Stimulated activated CD8-positive, alpha-beta memory T cell treated with anti-CD3 and anti-CD28 coated beads, Interleukin-12 subunit alpha, Interleukin-12 subunit beta, amount 100 ng/mL, for 1 hour (primary cell): Measurements from ENCODE around the gene PPP4R2.
A peak's percentile ranks its signal among the peaks of the same experiment; 100 is the strongest.

Source experiments
- DNase-seq: peaks from one replicate; pipeline ENCODE4 v3.0.0-alpha.2; 2020; ENCODE audit warnings: low read depth

Gene PPP4R2, protein sequence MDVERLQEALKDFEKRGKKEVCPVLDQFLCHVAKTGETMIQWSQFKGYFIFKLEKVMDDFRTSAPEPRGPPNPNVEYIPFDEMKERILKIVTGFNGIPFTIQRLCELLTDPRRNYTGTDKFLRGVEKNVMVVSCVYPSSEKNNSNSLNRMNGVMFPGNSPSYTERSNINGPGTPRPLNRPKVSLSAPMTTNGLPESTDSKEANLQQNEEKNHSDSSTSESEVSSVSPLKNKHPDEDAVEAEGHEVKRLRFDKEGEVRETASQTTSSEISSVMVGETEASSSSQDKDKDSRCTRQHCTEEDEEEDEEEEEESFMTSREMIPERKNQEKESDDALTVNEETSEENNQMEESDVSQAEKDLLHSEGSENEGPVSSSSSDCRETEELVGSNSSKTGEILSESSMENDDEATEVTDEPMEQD

DNA sequence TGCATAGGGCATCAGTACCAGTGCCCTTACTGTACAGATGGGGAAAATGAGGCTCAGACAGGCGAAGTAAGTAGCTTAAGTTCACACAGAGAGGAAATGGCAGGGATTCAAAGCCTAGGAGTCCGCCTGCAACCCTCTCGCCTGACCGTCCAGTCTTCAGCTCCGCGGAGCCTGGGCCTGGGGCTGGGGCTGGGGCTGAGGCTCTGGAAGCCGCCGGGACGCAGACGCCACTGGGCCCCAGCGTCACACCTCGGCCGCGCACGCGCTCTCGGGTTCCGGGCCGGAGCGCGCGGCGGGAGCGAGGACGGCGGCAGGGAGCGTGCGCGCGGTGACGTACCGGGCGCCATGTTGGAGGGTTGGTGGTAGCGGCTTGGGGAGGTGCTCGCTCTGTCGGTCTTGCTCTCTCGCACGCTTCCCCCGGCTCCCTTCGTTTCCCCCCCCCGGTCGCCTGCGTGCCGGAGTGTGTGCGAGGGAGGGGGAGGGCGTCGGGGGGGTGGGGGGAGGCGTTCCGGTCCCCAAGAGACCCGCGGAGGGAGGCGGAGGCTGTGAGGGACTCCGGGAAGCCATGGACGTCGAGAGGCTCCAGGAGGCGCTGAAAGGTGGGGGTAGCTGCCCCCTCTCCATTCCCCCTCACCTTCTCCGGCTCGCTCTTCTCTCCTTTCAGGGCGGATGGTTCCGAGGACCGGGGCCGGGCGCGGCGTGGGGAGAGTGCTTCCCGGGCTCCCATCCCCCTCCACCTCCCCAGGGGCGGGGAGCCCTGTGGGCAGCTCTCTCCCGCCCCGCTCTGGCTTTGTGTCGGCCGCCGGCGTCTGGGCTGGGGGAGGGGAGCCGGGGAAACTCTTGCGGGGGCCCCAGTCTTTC is at the start of gene PPP4R2:
Gene PPP4R2 (plus strand): TSS at position 339 of the 861 bp plus-strand sequence. CDS start 227 bp downstream, at position 566.
- DNase-seq = peak; percentile 80

DNA sequence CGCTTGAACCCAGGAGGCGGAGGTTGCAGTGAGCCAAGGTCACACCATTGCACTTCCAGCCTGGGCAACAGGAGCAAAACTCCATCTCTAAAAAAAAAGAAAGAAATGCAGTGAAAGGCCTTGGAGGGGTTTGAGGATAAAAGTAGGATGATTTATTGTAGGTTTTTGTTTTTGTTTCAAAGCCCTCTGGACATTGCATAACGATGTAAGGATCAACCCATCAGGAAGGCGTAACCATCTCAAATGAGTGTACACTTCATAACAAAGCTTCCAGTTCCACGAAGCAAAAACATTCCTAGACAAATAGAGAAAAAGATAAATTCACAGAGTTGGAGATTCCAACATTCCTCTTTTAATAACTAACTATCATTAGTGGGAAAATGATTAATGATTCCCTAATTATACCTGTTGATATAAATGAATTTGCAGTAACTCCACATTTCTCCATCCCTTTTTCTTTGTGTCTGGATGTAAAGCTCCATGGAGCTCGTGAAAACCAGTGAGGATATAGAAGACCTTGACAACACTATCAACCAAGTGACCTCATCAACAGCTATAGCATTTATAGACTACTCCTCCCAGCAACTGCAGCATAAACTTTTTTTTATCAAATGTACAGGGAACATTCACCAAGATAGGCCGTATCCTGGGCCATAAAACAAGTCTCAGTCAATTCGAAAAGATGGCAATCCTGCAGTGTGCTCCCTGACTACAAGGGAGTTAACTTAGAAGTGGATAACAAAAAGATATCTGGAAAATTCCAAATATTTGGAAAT is 48.7 kb upstream of the PPP4R2 start:
- no peak for DNase-seq

DNA sequence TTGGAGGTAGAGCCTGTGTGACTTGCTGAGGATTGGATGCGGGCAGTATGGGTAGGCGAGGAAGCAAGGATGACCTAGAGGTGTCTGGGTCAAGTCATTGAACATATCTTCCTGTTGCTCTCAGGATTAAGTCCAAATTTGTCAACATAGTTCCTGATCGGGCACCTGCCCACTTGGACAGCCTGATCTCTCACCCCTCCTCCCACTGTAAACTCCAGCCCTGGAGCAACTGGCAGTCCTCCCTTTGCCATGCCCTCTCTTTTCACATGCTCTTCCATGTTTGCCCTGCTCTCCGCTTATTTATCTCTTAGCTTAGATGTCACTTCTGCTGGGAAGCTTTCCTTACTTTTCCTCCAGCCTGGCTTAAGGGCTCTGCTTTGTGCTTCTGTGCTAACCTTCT is 47.6 kb upstream of the PPP4R2 start:
- no peak for DNase-seq

DNA sequence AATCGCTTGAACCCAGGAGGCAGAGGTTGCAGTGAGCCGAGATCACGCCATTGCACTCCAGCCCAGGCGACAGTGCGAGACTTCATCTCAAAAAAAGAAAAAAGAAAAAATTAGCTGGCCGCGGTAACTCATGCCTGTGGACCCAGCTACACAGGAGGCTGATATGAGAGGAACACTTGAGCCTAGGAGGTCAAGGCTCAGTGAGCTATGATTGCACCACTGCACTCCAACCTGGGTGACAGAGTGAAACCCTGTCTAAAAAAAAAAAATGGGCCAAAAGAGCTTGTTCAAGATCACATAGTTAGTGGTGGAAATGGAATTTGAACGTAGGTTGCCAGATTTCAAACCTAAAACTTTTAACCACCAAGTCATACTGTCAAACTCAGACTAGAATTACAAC is 46.2 kb upstream of the PPP4R2 start:
- DNase-seq = no peak

DNA sequence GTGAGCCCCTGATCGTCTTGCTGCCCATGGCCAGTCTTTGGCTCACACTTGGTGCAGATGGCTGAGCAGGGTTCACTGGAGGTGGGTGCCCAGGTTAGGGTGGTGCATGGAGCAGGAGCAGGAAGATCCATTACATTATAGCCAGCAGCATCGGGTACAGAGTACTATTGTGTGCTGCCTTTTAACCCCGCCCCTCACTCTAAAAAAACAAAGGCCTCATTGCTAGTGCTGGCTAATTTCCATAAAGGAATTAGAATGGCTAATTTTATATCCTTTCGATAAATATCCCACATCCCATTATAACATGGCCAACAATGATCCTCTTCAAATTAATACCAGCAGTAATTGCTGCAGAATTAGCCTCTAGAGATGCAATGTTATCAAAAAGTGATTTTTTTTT is 45.8 kb upstream of the PPP4R2 start:
- no peak for DNase-seq

DNA sequence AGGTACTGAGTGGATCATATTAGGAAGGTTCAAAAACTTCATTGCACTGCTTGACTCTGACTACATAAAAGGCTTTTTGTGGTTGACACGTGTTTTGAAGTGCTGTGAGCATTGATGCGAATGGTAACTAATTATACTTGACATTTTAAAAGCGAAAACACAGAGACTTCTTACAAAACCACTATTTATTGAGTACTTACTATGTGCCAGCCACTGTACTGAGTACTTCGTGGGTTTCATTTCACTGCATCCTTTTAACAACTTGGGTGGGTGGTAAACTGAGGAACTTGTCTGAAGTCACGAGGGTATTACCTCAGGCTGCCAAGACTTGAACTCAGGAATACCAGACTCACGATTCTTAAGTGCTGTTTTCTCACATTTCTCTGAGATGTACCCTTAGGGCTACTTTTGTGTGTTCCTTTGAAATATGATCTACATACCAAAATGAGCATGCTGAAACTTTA is 45.3 kb upstream of the PPP4R2 start:
- no peak for DNase-seq

DNA sequence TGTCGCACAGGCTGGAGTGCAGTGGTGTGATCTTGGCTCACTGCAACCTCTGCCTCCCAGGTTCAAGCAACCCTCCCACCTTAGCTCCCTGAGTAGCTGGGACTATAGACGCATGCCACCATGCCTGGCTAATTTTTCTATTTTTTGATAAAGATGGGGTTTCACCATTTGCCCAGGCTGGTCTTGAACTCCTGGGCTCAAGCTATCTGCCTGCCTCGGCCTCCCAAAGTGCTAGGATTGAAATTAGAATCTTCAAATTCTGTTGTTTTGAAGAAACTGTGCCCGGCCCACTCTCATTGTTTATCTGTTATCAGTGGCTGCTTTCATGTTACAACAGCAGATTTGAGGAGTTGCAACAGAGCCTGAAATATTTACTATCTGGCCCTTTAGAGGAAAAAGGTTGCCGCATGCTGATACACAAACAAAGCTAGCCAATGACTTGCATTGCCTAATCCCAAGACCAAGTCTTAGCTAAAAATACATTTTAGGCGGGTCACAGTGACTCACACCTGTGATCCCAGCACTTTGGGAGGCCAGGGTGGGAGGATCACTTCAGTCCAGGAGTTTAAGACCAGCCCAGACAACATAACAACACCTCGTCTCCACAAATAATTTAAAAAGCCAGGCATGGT is 43.2 kb upstream of the PPP4R2 start:
- no peak for DNase-seq

DNA sequence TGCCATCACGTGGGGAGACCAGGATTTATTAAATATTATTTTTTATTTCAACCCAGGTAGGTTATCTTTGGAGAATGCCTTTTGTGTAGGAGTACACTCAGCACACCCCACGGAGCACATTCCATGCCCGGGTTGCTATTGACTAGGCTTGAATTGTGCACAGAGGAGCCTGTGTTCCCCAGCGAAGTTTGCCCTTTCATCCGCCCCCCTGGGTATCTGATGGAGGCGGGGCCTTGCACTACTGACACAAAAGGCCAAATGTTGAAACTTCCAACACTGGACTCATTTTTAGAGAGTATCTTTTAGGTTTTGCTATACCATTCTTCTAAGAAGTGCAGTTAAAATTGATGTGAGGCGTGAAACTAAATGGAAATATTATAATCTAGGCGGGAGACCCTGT is 39.3 kb upstream of the PPP4R2 start:
- DNase-seq = no peak

DNA sequence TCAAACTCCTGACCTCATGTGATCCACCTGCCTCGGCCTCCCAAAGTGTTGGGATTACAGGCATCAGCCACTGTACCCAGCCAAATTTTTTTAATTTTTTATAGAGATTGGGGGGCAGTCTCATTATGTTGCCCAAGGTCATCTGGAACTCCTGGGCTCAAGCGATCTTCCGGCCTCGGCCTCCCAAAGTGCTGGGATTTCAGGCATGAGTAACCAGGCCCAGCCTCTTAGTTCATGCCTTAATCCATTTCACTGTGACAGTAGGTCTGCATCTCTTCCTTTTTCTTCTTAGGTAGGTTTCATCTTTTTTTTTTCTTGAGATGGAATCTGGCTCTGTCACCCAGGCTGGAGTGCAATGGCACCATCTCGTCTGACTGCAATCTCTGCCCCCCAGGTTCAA is 37.3 kb upstream of the PPP4R2 start:
- DNase-seq = no peak

DNA sequence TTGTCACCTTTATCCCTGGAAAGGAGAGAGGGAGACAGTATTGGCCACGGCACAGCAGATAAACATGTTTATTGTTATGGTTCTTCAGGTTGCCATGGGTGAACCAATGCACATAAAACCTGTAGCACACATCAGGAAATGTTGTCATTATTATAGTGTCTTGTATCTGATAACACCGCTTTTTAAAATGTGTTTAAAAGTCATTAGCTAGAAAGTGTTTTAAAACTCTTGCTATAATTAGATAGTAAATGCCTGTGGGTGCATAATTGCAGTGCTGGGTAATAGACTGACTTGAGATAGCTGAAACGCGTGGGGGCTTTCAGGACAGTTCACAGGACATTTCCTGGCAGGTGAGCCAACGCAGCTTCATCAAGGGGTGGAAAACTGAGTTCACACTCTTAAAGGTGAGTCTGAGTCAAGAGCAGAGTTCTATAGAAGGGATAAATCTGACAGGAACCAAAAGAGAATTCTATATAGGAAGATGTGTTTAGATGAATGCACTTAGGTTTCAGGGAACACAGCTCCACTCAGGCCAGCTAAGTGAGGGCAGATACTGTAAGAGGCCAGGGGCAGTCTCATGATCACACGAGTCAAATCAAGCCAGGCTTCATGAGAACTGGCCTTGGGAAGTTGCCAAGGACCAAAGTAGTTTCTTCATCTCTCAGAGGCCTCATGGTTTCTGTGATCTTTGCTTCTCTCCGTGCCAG is 35.6 kb upstream of the PPP4R2 start:
- DNase-seq = no peak

DNA sequence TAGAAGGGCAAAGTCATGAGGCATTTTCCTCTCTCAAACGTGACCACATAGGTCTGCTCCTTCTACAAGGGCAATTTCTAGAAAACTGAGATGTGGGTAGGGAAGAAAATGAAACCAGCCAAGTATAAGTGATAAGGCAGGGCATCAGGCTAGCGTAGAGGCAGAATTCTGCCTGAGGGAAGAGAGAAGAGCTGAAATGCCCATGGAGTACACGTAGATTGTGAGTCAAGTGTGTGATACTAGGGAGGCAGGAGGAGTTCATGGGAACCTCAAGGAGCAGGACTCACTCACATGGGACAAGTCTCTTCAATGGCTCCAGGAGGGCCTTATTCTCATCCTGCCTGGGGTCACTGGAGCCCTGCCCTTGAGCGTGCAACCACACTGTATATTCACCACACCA is 34.9 kb upstream of the PPP4R2 start:
- DNase-seq = no peak

DNA sequence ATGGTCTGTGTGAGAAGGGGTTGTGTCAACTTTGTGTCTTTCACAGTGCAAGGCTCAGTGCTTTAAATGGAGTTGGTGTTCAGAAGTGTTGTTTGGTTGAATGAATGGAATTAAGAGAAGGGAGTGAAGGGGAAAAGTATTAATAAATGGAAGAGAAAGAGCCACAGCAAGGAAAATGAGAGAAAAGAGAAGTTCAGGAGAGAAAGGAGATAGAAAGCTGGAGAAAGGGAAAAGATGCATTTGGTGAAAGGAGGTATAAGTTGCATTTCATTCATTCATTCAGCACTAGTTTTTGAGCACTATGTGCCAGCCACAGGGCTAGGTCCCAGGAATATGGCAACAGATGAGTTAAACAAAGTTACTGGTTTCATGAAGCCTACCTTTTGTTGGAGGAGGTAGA is 34.3 kb upstream of the PPP4R2 start:
- DNase-seq = no peak

DNA sequence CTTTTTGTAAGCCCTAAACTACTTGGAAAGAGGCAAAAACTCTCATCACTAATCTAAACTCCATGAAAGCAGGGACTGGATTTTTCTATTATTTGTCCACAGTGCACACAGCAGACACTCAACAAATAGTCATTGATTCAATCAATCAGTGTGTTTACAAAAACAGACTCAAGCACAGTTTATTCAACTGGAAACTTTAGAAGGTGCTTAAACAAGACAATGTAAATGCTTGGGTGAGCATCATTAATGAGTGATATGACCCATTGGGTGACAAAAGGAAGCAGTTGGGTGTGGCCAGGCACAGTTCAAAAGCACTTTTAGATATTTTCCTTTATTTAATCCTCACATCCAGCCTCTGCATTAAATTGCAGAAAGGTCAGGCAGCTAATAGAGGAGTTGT is 32.0 kb upstream of the PPP4R2 start:
- DNase-seq = no peak

DNA sequence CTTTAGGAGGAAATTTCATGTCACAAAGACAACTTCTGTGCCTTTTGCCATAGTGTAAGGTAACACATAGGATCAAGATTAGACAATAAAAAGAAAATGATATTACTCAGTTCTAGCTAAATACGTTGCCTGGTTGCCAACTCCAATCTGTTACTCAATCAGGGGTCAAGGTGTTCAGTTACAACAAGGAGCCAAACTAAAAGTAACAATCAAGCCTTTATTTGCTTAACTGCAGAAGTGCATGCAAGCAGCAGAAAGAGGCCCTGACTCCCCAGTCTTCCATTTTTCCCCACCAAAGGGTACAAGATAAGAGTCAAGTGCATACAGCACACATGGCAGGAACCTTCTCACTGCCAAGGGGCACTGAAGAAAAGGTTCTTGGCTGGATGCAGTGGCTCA is 28.3 kb upstream of the PPP4R2 start:
- DNase-seq = no peak

DNA sequence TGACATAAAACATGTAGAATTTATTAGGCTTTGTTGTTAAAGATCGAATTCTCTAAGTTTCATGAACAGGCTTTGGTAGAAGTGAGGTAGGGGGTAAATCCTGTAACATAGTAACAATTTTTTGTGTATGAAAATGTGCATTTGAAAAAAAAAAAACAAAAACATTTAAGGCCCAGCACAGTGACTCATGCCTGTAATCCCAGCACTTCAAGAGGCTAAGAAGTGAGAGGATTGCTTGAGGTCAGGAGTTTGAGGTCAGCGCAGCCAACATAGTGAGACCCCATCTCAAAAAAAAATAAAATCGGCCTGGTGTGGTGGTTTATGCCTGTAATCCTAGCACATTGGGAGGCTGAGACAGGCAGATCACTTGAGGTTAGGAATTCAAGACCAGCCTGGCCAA is 26.8 kb upstream of the PPP4R2 start:
- DNase-seq = no peak

DNA sequence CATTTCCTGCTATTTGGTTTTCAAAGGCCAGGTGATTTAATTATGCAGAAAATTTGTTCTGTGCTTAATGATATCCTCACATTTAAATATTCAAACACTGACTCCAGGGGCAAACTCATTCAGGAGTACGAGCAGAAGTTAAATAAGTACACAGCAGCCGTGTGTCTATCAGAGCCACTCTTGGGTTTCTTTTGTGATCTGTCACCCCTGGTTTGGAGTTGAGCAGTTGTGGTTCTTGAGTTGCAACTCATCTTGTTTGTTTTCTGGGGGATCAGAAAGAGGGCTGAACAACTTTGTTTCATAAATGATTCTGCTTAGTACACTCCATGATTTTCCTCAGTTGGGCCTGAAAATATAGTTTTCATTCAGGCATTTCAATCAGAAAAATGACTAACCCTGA is 25.7 kb upstream of the PPP4R2 start:
- no peak for DNase-seq

DNA sequence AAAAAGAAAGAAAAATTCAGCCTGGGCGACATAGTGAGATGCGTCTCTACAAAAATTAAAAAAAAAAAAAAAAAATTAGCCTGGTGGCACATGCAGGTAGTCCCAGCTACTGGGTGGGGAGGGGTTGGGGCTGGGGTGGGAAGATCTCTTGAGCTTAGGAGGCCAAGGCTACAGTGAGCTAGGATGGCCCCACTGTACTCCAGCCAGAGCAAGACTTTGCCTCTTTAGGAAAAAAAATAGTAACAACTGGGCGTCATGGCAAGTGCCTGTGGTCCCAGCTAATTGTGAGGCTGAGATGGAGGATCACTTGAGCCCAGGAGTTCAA is 23.9 kb upstream of the PPP4R2 start:
- no peak for DNase-seq

DNA sequence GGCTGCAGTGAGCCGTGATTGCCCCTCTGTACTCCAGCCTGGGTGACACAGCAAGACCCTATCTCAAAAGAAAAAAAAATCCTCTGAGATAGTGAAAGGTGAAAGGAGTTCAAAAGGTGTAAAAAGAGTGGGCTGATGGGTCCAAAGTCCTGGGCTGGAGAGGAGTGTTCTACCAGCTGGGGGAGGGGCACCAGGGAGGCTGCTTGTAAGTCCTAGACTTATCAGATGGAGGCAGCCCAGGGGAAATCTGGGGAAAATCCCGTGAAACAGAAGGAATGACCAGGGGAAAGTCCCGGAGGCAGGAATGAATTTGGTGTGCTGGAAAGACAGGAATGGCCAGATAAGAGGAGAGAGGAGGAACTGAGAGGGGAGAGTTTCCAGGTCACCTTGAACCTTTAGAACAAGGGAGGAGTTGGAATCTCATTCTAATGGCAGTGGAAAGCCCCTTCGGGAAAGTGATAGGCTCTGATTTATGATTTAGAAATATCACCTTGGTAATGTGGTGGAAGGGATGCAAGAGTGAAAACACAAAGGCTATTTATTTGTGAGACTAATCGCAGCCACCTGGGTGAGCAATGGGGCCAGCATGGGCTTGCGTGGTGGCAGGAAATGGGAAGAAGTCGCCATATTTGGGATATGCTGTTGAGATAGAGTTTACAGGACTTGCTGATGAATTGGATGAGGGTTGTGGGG is 23.4 kb upstream of the PPP4R2 start:
- no peak for DNase-seq

DNA sequence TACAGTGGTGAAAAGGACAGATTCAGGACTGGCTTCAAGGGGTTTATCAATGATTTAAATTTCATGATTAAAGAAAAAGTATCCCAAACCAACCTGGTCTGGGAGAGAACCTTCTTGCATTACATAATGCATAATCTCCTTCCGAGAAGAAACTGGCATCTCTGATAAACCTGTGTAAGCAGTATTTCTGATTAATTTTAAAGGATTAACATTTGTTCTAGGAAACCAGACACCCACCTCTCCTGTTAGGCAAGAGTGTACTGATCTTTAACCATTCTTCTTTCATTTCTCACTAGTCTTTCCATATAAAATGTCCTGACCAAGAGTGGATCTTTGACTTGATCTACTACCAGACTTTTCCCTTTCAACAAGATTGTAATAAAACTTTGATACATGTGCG is 22.8 kb upstream of the PPP4R2 start:
- no peak for DNase-seq

DNA sequence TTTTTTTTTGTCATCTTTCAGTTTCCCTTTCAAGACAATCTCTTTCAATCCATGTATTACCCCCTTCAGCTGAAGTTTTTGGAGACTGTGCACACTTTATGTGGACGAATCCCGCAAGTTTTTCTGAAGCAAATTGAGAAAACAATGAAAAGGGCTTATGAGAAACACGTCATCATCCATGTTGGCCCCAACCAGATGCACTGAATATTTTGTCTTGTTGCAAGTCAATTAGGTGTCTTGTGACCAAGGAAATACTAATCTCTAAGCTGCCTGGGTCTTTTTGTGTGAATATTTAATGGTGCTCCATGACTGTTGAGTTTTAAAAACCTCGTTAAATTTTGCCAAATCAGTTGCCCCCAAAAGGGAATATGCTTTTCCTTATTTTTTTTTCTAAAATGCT is 21.7 kb upstream of the PPP4R2 start:
- no peak for DNase-seq

DNA sequence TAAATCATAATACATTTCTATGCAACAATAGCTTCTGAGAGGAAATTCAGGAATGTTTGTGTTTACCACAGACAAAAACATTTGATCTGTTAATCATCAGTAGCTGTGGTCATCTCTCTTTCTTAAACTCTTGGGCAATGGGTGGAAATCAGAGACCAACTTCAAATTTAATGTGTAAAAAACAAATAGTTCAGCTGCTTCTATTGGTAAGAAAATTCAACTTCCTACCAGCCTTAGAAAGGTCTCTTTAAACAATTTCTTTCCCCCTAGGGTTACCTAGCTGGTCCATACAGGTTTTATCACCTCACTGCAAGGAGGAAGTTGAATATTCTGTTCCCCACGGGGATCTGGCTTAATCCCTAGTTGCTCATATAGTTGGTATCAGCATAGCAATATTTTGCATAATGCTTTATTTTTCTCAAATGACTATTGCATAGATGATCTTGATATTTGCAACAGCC is 20.3 kb upstream of the PPP4R2 start:
- DNase-seq = no peak
